HepG2 (cell line): ENCODE results near the gene SGMS1. TPM values are rescaled to one million over a fixed set of nuclear protein-coding genes. Genes with fewer than 3 reads are reported as not detected.

Experiments used
- ATAC-seq: fragments of 200-7000 bp; cut with Tn5 transposase; 3 replicates; pipeline ENCODE4 v1.9.1; 2020; ENCODE audit warnings: mild to moderate bottlenecking, moderate library complexity
- BruUV-seq: library from RNA; stranded (reverse); fragments of 400-500 nt; replicated peaks from 2 replicates; lab custom pipeline; 2021; lab: Mats Ljungman, UMichigan
- CTCF ChIA-PET: fragments of 300-600 bp; formaldehyde crosslinking; extraction: SDS; loops from one replicate; lab custom pipeline; 2021; ENCODE audit warnings: low total read pairs, inconsistent platforms, low intra/inter-chr PET ratio; lab: Yijun Ruan, JAX
- POLR2A ChIA-PET: fragments of 350-600 bp; sonication (Branson Sonifier 250); formaldehyde crosslinking; loops from one replicate; lab custom pipeline; 2020; ENCODE audit warnings: antibody characterized with exemption, inconsistent platforms; lab: Yijun Ruan, JAX
- DNase-seq: peaks from one replicate; pipeline ENCODE4 v3.0.0-alpha.2; 2015; ENCODE audit warnings: low spot score
- FAIRE-seq: peaks from 3 replicates; lab custom pipeline; 2011; peaks lifted over from hg19 to GRCh38; lab: Jason Lieb, UNC
- H2AFZ ChIP-seq: one replicate; pipeline ENCODE4 v1.6.1; 2011; ENCODE audit warnings: low read length, inconsistent platforms
- H3K27ac ChIP-seq: fragments of 300-600 bp; 3 replicates; pipeline ENCODE4 v1.8.0; 2011; ENCODE audit warnings: mixed run types, mild to moderate bottlenecking, mixed read lengths, low read length, inconsistent platforms; ENCODE audit not compliant: insufficient read depth; ENCODE audit errors: extremely low read length
- H3K27me3 ChIP-seq, 2 experiments: fragments of 200-600 bp in 1 of 2; 2 replicates in 1 of 2; 3 replicates in 1 of 2; pipeline versions ENCODE4 v1.6.0 to v1.8.0; 2011; ENCODE audit warnings: low read length in 2 of 2, mild to moderate bottlenecking in 2 of 2, moderate library complexity in 2 of 2, inconsistent platforms in 1 of 2; ENCODE audit not compliant: insufficient read depth in 2 of 2, control insufficient read depth in 1 of 2
- H3K36me3 ChIP-seq, 2 experiments: fragments of 200-600 bp in 1 of 2; replicated peaks in 1 of 2; 2 replicates in 1 of 2; 3 replicates in 1 of 2; pipeline versions ENCODE4 v1.5.1 to v1.8.0; 2011; ENCODE audit warnings: low read length in 2 of 2, inconsistent platforms in 1 of 2; ENCODE audit not compliant: insufficient read depth in 2 of 2, control insufficient read depth in 1 of 2
- H3K4me1 ChIP-seq: 2 replicates; pipeline ENCODE4 v1.5.1; 2012; ENCODE audit warnings: low read length, inconsistent platforms; ENCODE audit not compliant: insufficient read depth
- H3K4me2 ChIP-seq: 2 replicates; pipeline ENCODE4 v1.6.0; 2011; ENCODE audit warnings: low read depth, low read length, inconsistent platforms
- H3K4me3 ChIP-seq, 3 experiments: fragments of 200-600 bp in 1 of 3; sonication (generic), shearing (Covaris generic) in 1 of 3; replicated peaks in 1 of 3; 2 replicates each; pipeline ENCODE4 v1.5.1; 2011 to 2016; ENCODE audit warnings: low read length in 3 of 3, inconsistent platforms in 2 of 3, low read depth in 2 of 3, mild to moderate bottlenecking in 2 of 3, control low read depth in 1 of 3, mixed read lengths in 1 of 3; ENCODE audit not compliant: insufficient read depth in 1 of 3
- H3K79me2 ChIP-seq: one replicate; pipeline ENCODE4 v1.6.1; 2011; ENCODE audit warnings: low read length, inconsistent platforms; ENCODE audit not compliant: insufficient read depth
- H3K9ac ChIP-seq: 2 replicates; pipeline ENCODE4 v1.6.0; 2011; ENCODE audit warnings: mild to moderate bottlenecking, low read depth, low read length, inconsistent platforms; ENCODE audit not compliant: insufficient read depth
- H3K9me3 ChIP-seq: 2 replicates; pipeline ENCODE4 v1.5.1; 2012; ENCODE audit warnings: mild to moderate bottlenecking, low read length
- H4K20me1 ChIP-seq: 2 replicates; pipeline ENCODE4 v1.6.0; 2011; ENCODE audit warnings: inconsistent platforms, mild to moderate bottlenecking, low read length, moderate library complexity; ENCODE audit not compliant: insufficient read depth
- FOXA1 ChIP-seq, 2 experiments: fragments of 450-650 bp in 1 of 2; sonication (generic) in 1 of 2; formaldehyde crosslinking in 1 of 2; IDR thresholded peaks; 2 replicates each; pipeline versions ENCODE4 v1.4.0 to v1.6.1; 2016 to 2020; ENCODE audit warnings: missing genetic modification reagents in 1 of 2
- FOXA3 ChIP-seq: IDR thresholded peaks from 2 replicates; pipeline ENCODE4 v1.6.1; 2016; ENCODE audit warnings: missing genetic modification reagents, missing compliant biosample characterization
- FOXP1 ChIP-seq, 2 experiments: fragments of 450-650 bp in 1 of 2; IDR thresholded peaks; 2 replicates each; pipeline ENCODE4 v1.6.1; 2017 to 2018; ENCODE audit warnings: antibody characterized with exemption in 1 of 2
- NFIC ChIP-seq: IDR thresholded peaks from 2 replicates; pipeline ENCODE4 v1.6.1; 2012; ENCODE audit warnings: mild to moderate bottlenecking, low read length, inconsistent platforms
- PAXIP1 ChIP-seq: sonication (generic); formaldehyde crosslinking; conservative IDR thresholded peaks from 2 replicates; pipeline ENCODE4 v1.4.0; 2020; ENCODE audit warnings: mild to moderate bottlenecking, missing genetic modification reagents, moderate library complexity
- REST ChIP-seq, 2 experiments: IDR thresholded peaks; 2 replicates each; pipeline ENCODE4 v1.6.1; 2011 to 2012; ENCODE audit warnings: low read length in 2 of 2, borderline replicate concordance in 1 of 2, low read depth in 1 of 2, mild to moderate bottlenecking in 1 of 2, moderate library complexity in 1 of 2
- SOX13 ChIP-seq, 3 experiments: fragments of 450-650 bp in 1 of 3; sonication (generic) in 1 of 3; formaldehyde crosslinking in 1 of 3; IDR thresholded peaks in 2 of 3; conservative IDR thresholded peaks in 1 of 3; 2 replicates each; pipeline versions ENCODE4 v1.5.0 to v1.6.1; 2016 to 2020; ENCODE audit warnings: antibody characterized with exemption in 1 of 3, mild to moderate bottlenecking in 1 of 3, missing compliant biosample characterization in 1 of 3, missing genetic modification reagents in 1 of 3, moderate library complexity in 1 of 3
- TFAP4 ChIP-seq: sonication (generic); IDR thresholded peaks from 2 replicates; pipeline ENCODE4 v1.6.1; 2016; ENCODE audit warnings: low read depth, borderline replicate concordance
- ZNF180 ChIP-seq: sonication (generic); formaldehyde crosslinking; IDR thresholded peaks from 2 replicates; pipeline ENCODE4 v1.4.0; 2020; ENCODE audit warnings: low read depth, missing genetic modification reagents, borderline replicate concordance
- ZNF713 ChIP-seq: sonication (generic); formaldehyde crosslinking; IDR thresholded peaks from 2 replicates; pipeline ENCODE4 v1.4.0; 2020; ENCODE audit warnings: mild to moderate bottlenecking, missing genetic modification reagents
- ZSCAN5A ChIP-seq: sonication (generic); formaldehyde crosslinking; IDR thresholded peaks from 2 replicates; pipeline ENCODE4 v1.8.0; 2022; ENCODE audit warnings: mild to moderate bottlenecking, missing genetic modification reagents, borderline replicate concordance
- WGBS: methylation state at CpG from one replicate; pipeline ENCODE4 v1.1.6; 2017; ENCODE audit warnings: low lambda C conversion rate; 5-methylcytosine and 5-hydroxymethylcytosine counted together
- in situ Hi-C: cut with HindIII; loops from 2 replicates; pipeline ENCODE4 v1.10.0; 2017; ENCODE audit warnings: low pct_unique_long_range_greater_than_20kb; ENCODE audit not compliant: extremely low pct_ligation_motif_present
- intact Hi-C: fragments of 100-400 bp; cut with micrococcal nuclease; formaldehyde crosslinking; loops from one replicate; pipeline ENCODE4 v1.10.0; 2022; ENCODE audit not compliant: unreplicated experiment
- polyA plus RNA-seq, 8 experiments: library from polyadenylated mRNA; depleted of rRNA in 3 of 8; stranded (reverse) in 7 of 8; unstranded in 1 of 8; fragments of >200 nt; fragmentation: Illumina TruSeq in 4 of 8; extraction: Trizol in 4 of 8; gene quantifications; 2 replicates each; pipeline versions ENCODE4 v1.2.1 to v1.2.3, GENCODE V29; 2011 to 2016; ENCODE audit warnings: low read depth in 4 of 8, missing spikeins in 1 of 8, mixed read lengths in 1 of 8; ENCODE audit not compliant: insufficient read depth in 1 of 8
- total RNA-seq, 5 experiments: library from RNA; depleted of rRNA; stranded (reverse); fragments of >200 nt; fragmentation: Illumina TruSeq; extraction: Trizol; gene quantifications; 2 replicates each; pipeline ENCODE4 v1.2.3, GENCODE V29; 2016; ENCODE audit warnings: low read depth in 1 of 5

Gene SGMS1
- total and polyA plus RNA-seq, 2 of the 13 experiments (the other 11 are each of a cell fraction or from before 2014, with no cell fraction given): 6.5 to 15.1 TPM

- Histone ChIP-seq H3K9me3 (no peaks in the 10 kb centered on the region), H3K9ac (no peak overlapping the region), H3K36me3 (no peaks in the 10 kb centered on the region), H4K20me1 (peaks cover 10% of the 10 kb centered on the region), H3K4me1 (peaks cover 66% of the 10 kb centered on the region), H3K4me3 (no peak overlapping the region), H2AFZ (no peak overlapping the region), H3K4me2 (peak overlapping the region; percentile 59; the same call in 1 of the 2 replicates), H3K79me2 (peaks cover 29% of the 10 kb centered on the region), H3K27ac (peak overlapping the region; percentile 62), H3K27me3 (no peaks in the 10 kb centered on the region)
- in situ Hi-C loops: no loop called here
- FAIRE-seq: no peak
- 77% methylated on average over 2 of the region's 2 CpGs for WGBS
- BruUV-seq: no TSS peak
- DNase-seq: no peak
- ChIA-PET CTCF (no interaction called here), POLR2A (interaction anchor here (0.9 to 2.3 kb wide), 6 partner anchors 12 to 35 kb away, joined by 3 to 27 read pairs (median 5); partner anchors contain the start of gene SGMS1)
- intact Hi-C loops: loop anchor here (1.0 kb wide), 1 partner anchor 34 kb away; no protein-coding TSS in a partner anchor
- TF ChIP-seq ZNF180 (CRISPR knock-in tag) (no peak), PAXIP1 (0 out of 2 replicates have a peak, but pooled peaks have one; percentile 3), ZNF713 (no peak), ZSCAN5A (no peak), FOXA3 (CRISPR knock-in tag) (peak; percentile 44; the same call in 1 of the 2 replicates), FOXP1 (IDR thresholded peaks at IDR 0.05) (no peak), FOXP1 (CRISPR knock-in tag; IDR thresholded peaks at IDR 0.05) (peak; percentile 61; the same call in 1 of the 2 replicates), TFAP4 (0 out of 2 replicates have a peak, but pooled peaks have one; percentile 23), REST (IDR thresholded peaks at IDR 0.05; ENCODE audit: borderline replicate concordance in 1 of 2, low read depth in 1 of 2, low read length in 2 of 2) (no peak), SOX13 (IDR thresholded peaks at IDR 0.05) (no peak), SOX13 (CRISPR knock-in tag; conservative IDR thresholded peaks at IDR 0.05 in 1 of 2, IDR thresholded peaks at IDR 0.05 in 1 of 2) (peak in 1 of 2 experiments; percentile 57; a peak in 2 of 4 replicates), FOXA1 (IDR thresholded peaks at IDR 0.05) (no peak), FOXA1 (CRISPR knock-in tag; IDR thresholded peaks at IDR 0.05) (0 out of 2 replicates have a peak, but pooled peaks have one; percentile 18), NFIC (peak; percentile 34; the same call in 1 of the 2 replicates)
- TF ChIP-seq, all 625 proteins: peak for 7
- ATAC-seq: no peak
These were observed 17.8 kb downstream of the SGMS1 start for GRCh38 chr10:50605951-50606270.
